Neural cell (in vitro differentiated cells): ENCODE data around the gene TSGA10. TPM values are rescaled to one million over a fixed set of nuclear protein-coding genes. Genes with fewer than 3 reads are reported as not detected.

Source experiments
- H2AFZ ChIP-seq: fragments of 200-600, 300-800 bp; sonication (generic), shearing (Covaris generic); 2 replicates; pipeline ENCODE4 v1.6.0; 2014; ENCODE audit warnings: low read depth, mild to moderate bottlenecking, antibody characterized with exemption, low read length, moderate library complexity
- H3F3A ChIP-seq: fragments of 200-600 bp; shearing (Covaris generic); 2 replicates; pipeline ENCODE4 v1.6.1; 2016; ENCODE audit warnings: mild to moderate bottlenecking, moderate library complexity, mixed read lengths, antibody characterized with exemption, low read length; ENCODE audit not compliant: insufficient read depth, poor library complexity, severe bottlenecking
- H3K27ac ChIP-seq: fragments of 200-600, 300-800 bp; sonication (generic), shearing (Covaris generic); 2 replicates; pipeline ENCODE4 v1.5.1; 2014; ENCODE audit warnings: mild to moderate bottlenecking, low read length, moderate library complexity
- H3K27me3 ChIP-seq: fragments of 300-800, 200-600 bp; sonication (generic), shearing (Covaris generic); 2 replicates; pipeline ENCODE4 v1.6.0; 2014; ENCODE audit warnings: mild to moderate bottlenecking, low read depth, low read length, moderate library complexity; ENCODE audit not compliant: insufficient read depth
- H3K36me3 ChIP-seq: fragments of 300-800, 200-600 bp; sonication (generic), shearing (Covaris generic); 2 replicates; pipeline ENCODE4 v1.5.1; 2014; ENCODE audit warnings: mild to moderate bottlenecking, antibody characterized with exemption, low read length, moderate library complexity; ENCODE audit not compliant: insufficient read depth
- H3K4me2 ChIP-seq: fragments of 300-800, 200-600 bp; sonication (generic), shearing (Covaris generic); 2 replicates; pipeline ENCODE4 v1.6.0; 2014; ENCODE audit warnings: mild to moderate bottlenecking, low read length
- H3K4me3 ChIP-seq: fragments of 300-800, 200-600 bp; sonication (generic), shearing (Covaris generic); 2 replicates; pipeline ENCODE4 v1.5.1; 2014; ENCODE audit warnings: mild to moderate bottlenecking, low read length, moderate library complexity
- H3K79me2 ChIP-seq: fragments of 200-600 bp; shearing (Covaris generic); replicated peaks from 2 replicates; pipeline ENCODE4 v1.6.0; 2014; ENCODE audit warnings: mild to moderate bottlenecking, low read length, moderate library complexity; ENCODE audit not compliant: insufficient read depth
- H3K9ac ChIP-seq: fragments of 300-800, 200-600 bp; sonication (generic), shearing (Covaris generic); 2 replicates; pipeline ENCODE4 v1.6.1; 2016; ENCODE audit warnings: mild to moderate bottlenecking, low read length, mixed read lengths
- H3K9me2 ChIP-seq: fragments of 200-600 bp; shearing (Covaris generic); 2 replicates; pipeline ENCODE4 v1.6.1; 2016; ENCODE audit warnings: mild to moderate bottlenecking, low read length, mixed read lengths; ENCODE audit not compliant: insufficient read depth
- H3K9me3 ChIP-seq: fragments of 200-600, 300-800 bp; sonication (generic), shearing (Covaris generic); 2 replicates; pipeline ENCODE4 v1.6.1; 2016; ENCODE audit warnings: mild to moderate bottlenecking, mixed run types, low read length, moderate library complexity, mixed read lengths
- H4K20me1 ChIP-seq: fragments of 200-600 bp; shearing (Covaris generic); 2 replicates; pipeline ENCODE4 v1.6.1; 2016; ENCODE audit warnings: mild to moderate bottlenecking, mixed run types; ENCODE audit not compliant: insufficient read depth
- EP300 ChIP-seq: fragments of 450-650 bp; conservative IDR thresholded peaks from 2 replicates; pipeline ENCODE4 v1.6.1; 2014; ENCODE audit warnings: antibody characterized with exemption, mild to moderate bottlenecking, moderate library complexity; ENCODE audit not compliant: poor library complexity, severe bottlenecking
- EZH2 ChIP-seq: fragments of 200-600, 300-800 bp; shearing (Covaris generic), sonication (generic); IDR thresholded peaks from 2 replicates; pipeline ENCODE4 v1.6.1; 2014; ENCODE audit warnings: antibody characterized with exemption, low read length, borderline replicate concordance, mild to moderate bottlenecking; ENCODE audit not compliant: insufficient read depth, poor library complexity, severe bottlenecking
- MXI1 ChIP-seq: fragments of 450-650 bp; conservative IDR thresholded peaks from 2 replicates; pipeline ENCODE4 v1.6.1; 2014; ENCODE audit warnings: antibody characterized with exemption, mild to moderate bottlenecking; ENCODE audit not compliant: poor library complexity, severe bottlenecking
- POLR2AphosphoS5 ChIP-seq: IDR thresholded peaks from 2 replicates; pipeline ENCODE4 v1.6.1; 2012
- RAD21 ChIP-seq: fragments of 450-650 bp; conservative IDR thresholded peaks from 2 replicates; pipeline ENCODE4 v1.6.1; 2014; ENCODE audit warnings: antibody characterized with exemption, mild to moderate bottlenecking, moderate library complexity
- SMC3 ChIP-seq: fragments of 450-650 bp; conservative IDR thresholded peaks from 2 replicates; pipeline ENCODE4 v1.6.1; 2014; ENCODE audit warnings: antibody characterized with exemption, mild to moderate bottlenecking, moderate library complexity; ENCODE audit not compliant: poor library complexity
- TAF1 ChIP-seq: IDR thresholded peaks from 2 replicates; pipeline ENCODE4 v1.6.1; 2012; ENCODE audit warnings: low read depth
- polyA plus RNA-seq: library from polyadenylated mRNA; depleted of rRNA; stranded (reverse); fragments of >200 nt; gene quantifications from 2 replicates; pipeline ENCODE4 v1.2.3, GENCODE V29; 2014
- TF ChIP-seq, protein P1 (sequence below): fragments of 450-650 bp; IDR thresholded peaks from 2 replicates; pipeline ENCODE4 v1.5.1; 2014; ENCODE audit warnings: antibody characterized with exemption, mild to moderate bottlenecking, moderate library complexity; ENCODE audit not compliant: poor library complexity, severe bottlenecking
- TF ChIP-seq, protein P2 (sequence below): IDR thresholded peaks from 2 replicates; pipeline ENCODE4 v1.6.1; 2012; ENCODE audit warnings: borderline replicate concordance

Gene TSGA10
- polyA plus RNA-seq, 1 donor from 2014 or later: 8.0 TPM

DNA sequence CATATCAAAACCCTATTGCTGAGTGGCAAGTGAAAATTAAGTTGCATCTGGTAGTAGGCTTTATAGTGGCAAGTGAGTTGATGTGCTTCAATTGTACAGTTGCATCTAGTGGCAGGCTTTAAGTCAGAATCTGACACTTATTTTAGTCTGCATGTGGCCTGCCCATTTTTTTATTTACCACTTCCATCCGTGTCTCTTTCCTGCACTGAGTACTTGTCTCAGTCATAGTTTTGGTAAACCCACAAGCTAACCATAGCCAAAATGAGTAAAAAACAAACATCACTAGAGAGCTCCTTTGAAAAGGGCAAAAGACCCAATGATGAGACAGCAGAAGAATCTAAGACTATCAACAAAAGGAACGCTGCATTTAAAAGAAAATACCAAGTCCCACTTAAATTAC is 122.7 kb downstream of the TSGA10 start:
- no peak overlapping the region for H3K27ac ChIP-seq
- H3K4me3 ChIP-seq: no peak overlapping the region
- H3K27me3 ChIP-seq: no peaks in the 10 kb centered on the region
- H2AFZ ChIP-seq: no peak overlapping the region
- H4K20me1 ChIP-seq: no peaks in the 10 kb centered on the region
- H3K36me3 ChIP-seq: no peaks in the 10 kb centered on the region
- no peak overlapping the region for H3K9ac ChIP-seq
- no peak for TF ChIP-seq MXI1
- TF ChIP-seq, protein P1, sequence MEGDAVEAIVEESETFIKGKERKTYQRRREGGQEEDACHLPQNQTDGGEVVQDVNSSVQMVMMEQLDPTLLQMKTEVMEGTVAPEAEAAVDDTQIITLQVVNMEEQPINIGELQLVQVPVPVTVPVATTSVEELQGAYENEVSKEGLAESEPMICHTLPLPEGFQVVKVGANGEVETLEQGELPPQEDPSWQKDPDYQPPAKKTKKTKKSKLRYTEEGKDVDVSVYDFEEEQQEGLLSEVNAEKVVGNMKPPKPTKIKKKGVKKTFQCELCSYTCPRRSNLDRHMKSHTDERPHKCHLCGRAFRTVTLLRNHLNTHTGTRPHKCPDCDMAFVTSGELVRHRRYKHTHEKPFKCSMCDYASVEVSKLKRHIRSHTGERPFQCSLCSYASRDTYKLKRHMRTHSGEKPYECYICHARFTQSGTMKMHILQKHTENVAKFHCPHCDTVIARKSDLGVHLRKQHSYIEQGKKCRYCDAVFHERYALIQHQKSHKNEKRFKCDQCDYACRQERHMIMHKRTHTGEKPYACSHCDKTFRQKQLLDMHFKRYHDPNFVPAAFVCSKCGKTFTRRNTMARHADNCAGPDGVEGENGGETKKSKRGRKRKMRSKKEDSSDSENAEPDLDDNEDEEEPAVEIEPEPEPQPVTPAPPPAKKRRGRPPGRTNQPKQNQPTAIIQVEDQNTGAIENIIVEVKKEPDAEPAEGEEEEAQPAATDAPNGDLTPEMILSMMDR: no peak
- TF ChIP-seq SMC3: no peak
- TF ChIP-seq EP300: no peak
- TF ChIP-seq TAF1: no peak
- no peak for TF ChIP-seq POLR2AphosphoS5
- no peak for TF ChIP-seq EZH2
- TF ChIP-seq RAD21: no peak
- TF ChIP-seq, protein P2, sequence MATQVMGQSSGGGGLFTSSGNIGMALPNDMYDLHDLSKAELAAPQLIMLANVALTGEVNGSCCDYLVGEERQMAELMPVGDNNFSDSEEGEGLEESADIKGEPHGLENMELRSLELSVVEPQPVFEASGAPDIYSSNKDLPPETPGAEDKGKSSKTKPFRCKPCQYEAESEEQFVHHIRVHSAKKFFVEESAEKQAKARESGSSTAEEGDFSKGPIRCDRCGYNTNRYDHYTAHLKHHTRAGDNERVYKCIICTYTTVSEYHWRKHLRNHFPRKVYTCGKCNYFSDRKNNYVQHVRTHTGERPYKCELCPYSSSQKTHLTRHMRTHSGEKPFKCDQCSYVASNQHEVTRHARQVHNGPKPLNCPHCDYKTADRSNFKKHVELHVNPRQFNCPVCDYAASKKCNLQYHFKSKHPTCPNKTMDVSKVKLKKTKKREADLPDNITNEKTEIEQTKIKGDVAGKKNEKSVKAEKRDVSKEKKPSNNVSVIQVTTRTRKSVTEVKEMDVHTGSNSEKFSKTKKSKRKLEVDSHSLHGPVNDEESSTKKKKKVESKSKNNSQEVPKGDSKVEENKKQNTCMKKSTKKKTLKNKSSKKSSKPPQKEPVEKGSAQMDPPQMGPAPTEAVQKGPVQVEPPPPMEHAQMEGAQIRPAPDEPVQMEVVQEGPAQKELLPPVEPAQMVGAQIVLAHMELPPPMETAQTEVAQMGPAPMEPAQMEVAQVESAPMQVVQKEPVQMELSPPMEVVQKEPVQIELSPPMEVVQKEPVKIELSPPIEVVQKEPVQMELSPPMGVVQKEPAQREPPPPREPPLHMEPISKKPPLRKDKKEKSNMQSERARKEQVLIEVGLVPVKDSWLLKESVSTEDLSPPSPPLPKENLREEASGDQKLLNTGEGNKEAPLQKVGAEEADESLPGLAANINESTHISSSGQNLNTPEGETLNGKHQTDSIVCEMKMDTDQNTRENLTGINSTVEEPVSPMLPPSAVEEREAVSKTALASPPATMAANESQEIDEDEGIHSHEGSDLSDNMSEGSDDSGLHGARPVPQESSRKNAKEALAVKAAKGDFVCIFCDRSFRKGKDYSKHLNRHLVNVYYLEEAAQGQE: no peak
- H3K9me3 ChIP-seq: no peaks in the 10 kb centered on the region
- no peaks in the 10 kb centered on the region for H3K79me2 ChIP-seq
- H3F3A ChIP-seq: no peaks in the 10 kb centered on the region
- no peaks in the 10 kb centered on the region for H3K9me2 ChIP-seq
- no peak overlapping the region for H3K4me2 ChIP-seq

DNA sequence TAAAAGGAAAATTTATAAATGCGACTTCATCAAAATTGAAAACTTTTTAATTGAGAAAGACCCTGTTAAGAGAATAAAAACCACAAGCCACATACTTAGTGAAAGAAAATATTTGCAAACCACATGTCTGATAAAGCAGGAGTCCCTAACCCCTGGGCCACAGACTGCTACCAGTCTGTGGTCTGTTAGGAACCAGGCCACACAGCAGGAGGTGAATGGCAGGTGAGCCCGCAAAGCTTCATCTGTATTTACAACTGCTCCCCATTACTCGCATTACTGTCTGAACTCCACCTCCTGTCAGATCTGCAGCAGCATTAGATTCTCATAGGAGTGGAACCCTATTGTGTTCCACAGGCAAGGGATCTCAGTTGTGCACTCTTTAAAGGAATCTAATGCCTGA is 123.3 kb downstream of the TSGA10 start:
- no peaks in the 10 kb centered on the region for H3K27me3 ChIP-seq
- H3K4me2 ChIP-seq: no peak overlapping the region
- H3K9me2 ChIP-seq: no peaks in the 10 kb centered on the region
- H3F3A ChIP-seq: no peaks in the 10 kb centered on the region
- no peak for TF ChIP-seq SMC3
- no peak for TF ChIP-seq EP300
- no peak for TF ChIP-seq POLR2AphosphoS5
- TF ChIP-seq, protein P1: no peak
- no peak for TF ChIP-seq MXI1
- no peak for TF ChIP-seq RAD21
- TF ChIP-seq, protein P2: no peak
- no peak for TF ChIP-seq EZH2
- TF ChIP-seq TAF1: no peak
- H3K79me2 ChIP-seq: no peaks in the 10 kb centered on the region
- H3K4me3 ChIP-seq: no peak overlapping the region
- no peaks in the 10 kb centered on the region for H3K9me3 ChIP-seq
- no peak overlapping the region for H3K9ac ChIP-seq
- no peak overlapping the region for H2AFZ ChIP-seq
- no peaks in the 10 kb centered on the region for H4K20me1 ChIP-seq
- no peak overlapping the region for H3K27ac ChIP-seq
- no peaks in the 10 kb centered on the region for H3K36me3 ChIP-seq
